Lung microvascular endothelial cell (primary cell): ENCODE measurements around the gene ATP6V1G1. TPM values are rescaled to one million over a fixed set of nuclear protein-coding genes. Genes with fewer than 3 reads are reported as not detected.
"Not testable (repeated sequence)": the region's sequence is repeated elsewhere in the genome, so short reads cannot be mapped to it uniquely, and the experiment has no call there.

Source experiments
- DNase-seq, 2 donors: peaks; one replicate each; pipeline versions ENCODE4 v3.0.0 to v3.0.0-alpha.2; 2010; ENCODE audit warnings: low read depth in 2 of 2
- total RNA-seq: library from RNA; depleted of rRNA; stranded (reverse); fragments of >200 nt; gene quantifications from 2 replicates; pipeline ENCODE4 v1.2.1, GENCODE V29; 2014

Gene ATP6V1G1
- total RNA-seq, result 85.9 and 119 TPM in 2 replicates

DNA sequence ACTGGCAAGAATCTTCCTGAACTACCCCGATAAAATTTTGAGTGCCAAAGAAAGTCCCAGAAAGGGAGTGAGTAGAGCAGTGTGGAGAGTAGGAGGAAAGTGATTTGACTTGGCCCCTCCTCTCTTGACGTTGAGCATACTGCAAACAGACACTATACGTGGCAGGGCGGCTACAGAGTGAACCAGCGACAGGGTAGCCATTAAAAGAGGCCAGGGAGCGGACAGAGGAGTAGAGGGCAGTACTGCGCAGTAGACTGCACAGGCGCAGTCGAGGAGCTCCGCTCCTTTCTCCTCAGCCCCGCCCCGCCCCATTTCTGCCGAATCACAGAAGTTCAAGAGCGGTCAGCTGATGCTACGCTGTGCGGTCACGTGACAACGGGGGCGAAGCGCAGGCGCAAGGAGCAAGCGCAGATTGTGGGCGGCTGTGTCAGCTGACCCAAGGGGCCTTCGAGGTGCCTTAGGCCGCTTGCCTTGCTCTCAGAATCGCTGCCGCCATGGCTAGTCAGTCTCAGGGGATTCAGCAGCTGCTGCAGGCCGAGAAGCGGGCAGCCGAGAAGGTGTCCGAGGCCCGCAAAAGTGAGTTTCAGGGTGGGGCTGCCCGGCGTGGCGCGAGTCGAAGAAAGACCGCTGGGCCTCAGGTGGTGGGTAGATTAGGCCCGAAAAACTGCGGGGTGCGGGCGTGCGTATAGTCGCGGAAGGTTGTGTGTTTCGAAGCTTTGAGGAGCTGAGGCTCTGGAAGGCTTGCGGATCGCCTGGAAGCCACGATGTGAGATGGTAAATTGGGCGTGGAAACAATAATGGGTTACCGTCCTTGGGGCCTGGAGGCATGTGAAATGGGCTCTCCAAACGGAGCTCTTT is at the start of gene ATP6V1G1:
Gene ATP6V1G1 (plus strand): TSS at position 425 of the 858 bp plus-strand sequence. CDS start 70 bp downstream, at position 495.
- peak; percentile 99 for DNase-seq

DNA sequence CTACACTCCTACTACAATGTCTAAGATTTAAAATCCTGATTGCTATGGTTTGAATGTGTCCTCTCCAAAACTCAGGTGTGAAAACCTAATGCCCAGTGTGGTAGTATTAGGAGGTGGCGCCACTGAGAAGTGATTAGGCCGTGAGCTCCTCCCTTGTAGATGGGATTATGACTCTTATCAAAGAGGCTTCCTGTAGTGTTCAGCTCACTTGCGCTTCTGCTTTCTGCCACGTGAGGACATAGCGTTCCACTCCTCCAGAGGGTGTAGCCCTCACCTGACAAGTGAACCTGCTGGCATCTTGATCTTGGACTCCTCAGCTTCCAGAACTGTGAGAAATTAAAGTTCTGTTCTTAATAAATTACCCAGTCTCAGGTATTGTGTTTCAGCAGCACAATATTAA is 49.3 kb upstream of the ATP6V1G1 start:
- peak; percentile 5 to 21 for DNase-seq

- no peak for DNase-seq
Measured at GRCh38 chr9:114539701-114540380, 47.7 kb upstream of the ATP6V1G1 start.

DNA sequence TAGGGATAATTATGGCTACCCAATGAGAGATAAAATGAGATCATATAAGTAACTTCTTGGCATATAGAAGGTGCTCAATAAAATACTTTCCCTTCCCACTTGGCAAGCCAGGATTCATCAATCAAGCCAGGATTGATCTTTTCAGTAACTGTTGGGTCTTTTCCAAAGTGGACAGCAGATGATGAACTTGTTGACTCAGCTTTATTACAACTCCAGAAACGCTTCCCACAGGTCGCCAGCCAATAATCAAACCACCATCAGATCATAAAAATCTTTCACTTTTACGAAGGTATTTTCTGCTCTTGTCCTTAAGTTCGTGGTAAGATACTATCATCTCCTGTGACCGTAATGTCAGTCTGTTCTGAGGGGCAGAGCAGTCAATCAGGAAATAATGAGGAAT is 42.5 kb upstream of the ATP6V1G1 start:
- no peak for DNase-seq

DNA sequence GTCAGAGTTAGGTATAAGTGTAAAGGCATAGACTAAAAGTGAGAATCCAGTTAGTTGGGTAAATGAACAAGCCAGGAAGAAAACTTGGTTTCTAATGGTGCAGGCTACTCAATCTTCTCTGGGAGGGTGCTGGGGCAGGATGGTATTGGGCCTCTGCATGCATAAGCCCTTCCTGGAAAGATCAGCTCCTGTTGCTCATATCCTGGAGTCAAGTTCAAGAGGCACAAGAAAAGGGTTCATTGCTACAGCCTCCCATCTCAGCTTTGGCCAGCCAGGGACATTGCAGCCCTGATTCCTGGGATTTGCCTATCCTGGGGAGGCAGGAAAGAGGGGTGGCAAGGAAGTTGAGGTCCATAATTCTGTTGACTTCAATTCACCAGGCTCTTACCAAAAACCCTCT is 40.7 kb upstream of the ATP6V1G1 start:
- DNase-seq, result peak in 1 of 2 donors; percentile 79

GRCh38 chr9:114549697-114550330 is 37.8 kb upstream of the ATP6V1G1 start:
- DNase-seq, result no peak

DNA sequence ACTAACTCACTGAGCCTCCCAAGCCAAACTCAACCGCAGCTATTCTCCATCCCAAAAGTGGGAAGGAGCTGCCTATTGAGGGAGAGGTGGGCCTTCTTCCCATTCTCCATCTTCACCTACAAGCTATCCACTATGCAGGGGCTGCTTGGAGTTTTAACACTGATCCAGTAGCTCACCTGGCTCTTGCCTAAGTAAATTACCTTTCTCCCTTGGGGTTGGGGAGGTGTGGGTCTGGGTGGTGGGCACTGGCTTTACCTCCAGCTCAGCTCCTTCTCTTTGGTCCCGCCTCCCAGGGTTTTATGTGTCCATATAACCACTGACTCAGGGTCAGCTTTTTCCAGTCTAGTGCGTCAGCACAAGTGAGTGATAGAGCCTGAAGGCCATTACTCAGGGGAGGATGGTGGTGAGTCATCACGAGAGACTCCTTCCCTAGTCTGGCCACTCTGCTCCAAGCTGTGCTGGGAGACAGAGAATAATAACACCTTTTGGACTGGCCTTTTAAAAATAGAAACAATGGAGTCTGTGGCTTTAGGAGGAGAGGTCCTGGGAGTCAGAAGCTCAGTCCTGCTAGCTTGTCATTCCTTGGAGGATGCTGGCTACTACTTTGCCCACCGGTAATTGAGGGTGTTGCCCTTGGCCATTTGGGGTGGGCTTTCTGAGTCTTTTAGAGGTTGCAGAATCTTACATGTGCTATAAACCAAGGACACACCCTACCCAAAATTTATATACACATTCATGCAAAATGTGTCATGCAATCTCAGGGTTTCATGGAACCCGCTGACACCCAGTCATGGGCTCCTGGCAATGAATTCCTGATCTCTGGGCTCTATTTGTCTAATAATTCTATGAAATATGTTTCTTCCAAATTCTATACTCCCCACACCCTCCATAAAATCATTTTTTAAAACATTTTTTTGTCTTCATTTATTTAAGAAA is 35.6 kb upstream of the ATP6V1G1 start:
- DNase-seq, result peak; percentile 13 to 98

DNA sequence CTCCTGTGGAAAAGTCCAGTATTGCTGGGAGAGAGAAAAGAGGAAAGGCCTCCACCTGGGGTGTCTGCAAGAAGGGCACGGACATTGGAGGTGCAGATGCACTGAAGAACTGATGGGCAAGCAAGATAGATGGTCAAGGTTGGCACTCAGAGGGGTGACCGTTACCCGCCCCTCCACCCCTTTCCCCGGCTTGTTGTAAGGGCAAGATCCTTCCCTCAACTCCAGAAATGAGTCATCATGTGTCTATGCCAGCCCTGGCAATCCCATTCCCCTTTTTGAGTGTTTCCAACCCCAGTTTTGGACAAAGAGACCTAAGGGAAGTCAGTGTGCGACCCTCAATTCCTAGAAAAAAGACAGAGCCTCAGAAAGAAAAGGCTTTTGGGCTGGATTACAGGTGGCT is 34.9 kb upstream of the ATP6V1G1 start:
- peak in 1 of 2 donors; percentile 28 for DNase-seq

- DNase-seq, result no peak
Measured at GRCh38 chr9:114553202-114553601, 34.4 kb upstream of the ATP6V1G1 start.

- no peak for DNase-seq
Measured at GRCh38 chr9:114555696-114556095, 31.9 kb upstream of the ATP6V1G1 start.

DNA sequence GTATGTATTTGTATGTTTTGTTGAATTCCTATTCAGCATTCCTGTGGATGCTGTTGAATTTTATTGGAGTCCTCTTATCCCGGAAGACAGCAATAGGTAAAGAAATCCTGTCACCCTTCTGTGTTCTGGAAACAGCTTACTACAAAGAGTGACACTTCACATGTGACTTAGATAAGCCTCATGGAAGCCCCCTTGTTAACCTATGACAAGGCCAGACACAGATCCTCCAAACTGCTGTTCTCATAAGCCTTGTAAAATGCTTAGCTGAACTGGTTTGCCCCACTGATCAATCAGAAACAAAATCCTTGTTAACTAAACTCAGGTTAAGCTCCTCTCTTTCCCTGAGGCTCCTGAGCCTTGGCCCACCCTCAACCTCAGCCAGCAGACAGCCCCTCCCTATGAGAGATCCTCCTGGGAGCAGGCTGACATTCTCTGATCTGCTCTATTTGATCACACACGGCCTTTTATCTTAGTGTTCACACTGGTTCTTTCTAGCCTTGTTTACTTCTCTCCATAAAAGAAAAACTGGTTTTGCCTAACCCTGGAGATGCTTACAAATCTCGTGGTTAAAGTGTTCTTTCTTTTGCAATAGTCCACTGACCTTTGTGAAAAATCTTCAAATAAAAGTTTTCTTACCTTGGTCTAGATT is 29.4 kb upstream of the ATP6V1G1 start:
- no peak for DNase-seq

DNA sequence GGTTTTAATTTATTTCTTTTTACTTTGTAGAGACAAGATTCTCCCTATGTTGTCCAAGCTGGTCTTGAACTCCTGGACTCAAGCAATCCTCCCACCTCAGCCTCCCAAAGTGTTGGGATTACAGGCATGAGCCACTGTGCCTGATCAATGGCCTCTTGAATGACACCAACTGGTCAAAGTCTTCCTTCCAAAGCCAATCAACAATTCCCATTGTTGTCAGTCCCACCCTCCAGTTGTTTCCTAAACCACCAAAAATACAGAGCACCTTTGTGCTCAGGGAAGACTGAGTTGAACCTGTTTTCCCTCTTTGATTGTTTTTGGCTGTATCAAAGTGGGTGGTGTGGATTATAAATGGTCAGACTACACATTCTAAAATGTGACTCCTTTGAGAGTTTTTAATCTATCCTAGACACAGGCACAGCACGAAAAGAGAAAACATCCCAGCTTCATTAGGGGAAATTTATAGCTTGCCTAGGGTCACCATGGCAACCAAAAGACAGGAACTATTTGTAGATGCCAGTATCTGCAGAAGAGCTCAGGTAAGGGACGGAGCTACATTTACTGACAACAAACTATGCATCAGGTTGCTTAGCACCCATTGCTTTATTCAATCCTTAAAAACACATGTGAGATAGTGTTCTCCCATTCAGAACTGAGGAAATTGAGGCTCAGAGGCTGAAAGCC is 27.6 kb upstream of the ATP6V1G1 start:
- no peak for DNase-seq

GRCh38 chr9:114560956-114561355 is 26.6 kb upstream of the ATP6V1G1 start:
- DNase-seq, result no peak

DNA sequence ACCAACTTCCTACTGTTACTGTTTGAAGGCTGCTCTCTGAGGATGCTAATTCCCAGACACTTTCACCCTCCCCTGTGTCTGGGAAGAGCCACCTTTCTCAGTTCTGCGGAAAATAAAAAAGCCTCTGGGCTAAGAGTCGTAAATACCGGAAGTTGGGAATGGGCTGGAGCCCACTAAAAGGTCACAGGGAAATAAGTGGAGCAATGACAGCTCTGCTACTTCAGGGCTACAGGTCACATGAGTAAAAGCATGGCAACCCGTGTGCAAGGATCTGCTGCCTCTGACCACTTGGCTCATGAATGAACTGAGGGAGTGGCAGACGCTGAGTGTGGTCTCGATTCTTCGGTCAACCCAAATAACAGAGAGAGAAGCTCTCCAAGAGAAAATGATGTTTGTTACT is 25.8 kb upstream of the ATP6V1G1 start:
- no peak for DNase-seq

DNA sequence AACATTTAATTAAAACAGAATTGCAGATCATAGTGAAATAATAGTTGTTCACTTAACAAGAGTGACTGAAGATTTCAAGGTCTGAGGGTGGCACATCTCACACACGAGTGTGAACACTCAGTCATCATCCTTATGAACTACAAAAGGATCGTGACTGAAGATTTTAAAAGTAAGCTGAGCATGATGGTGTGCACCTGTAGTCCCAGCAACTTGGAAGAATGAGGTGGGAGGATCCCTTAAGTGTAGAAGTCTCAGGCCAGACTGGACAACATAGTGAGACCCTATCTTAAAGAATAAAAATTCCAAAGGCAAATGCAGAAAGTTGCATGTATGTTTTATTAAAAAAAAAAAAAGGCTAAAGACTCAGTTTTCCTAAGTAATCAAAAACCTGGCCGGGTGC is 22.4 kb upstream of the ATP6V1G1 start:
- DNase-seq, result no peak

DNA sequence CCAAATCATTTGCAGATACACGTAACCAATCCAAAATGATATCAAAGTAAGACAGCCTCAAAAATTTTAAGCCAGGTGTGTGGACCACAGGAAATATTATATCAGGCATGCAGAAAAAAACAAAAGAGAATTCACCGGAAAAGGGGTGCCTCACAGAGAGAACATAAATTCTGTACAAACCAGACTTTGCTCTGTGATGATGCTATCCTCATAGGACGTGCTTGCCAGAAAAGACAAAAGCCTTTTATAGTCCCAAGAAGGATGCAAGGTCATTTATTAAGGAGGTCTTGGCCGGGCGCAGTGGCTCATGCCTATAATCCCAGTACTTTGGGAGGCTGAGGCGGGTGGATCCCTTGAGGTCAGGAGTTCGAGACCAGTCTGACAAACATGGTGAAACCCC is 16.8 kb upstream of the ATP6V1G1 start:
- DNase-seq, result no peak

DNA sequence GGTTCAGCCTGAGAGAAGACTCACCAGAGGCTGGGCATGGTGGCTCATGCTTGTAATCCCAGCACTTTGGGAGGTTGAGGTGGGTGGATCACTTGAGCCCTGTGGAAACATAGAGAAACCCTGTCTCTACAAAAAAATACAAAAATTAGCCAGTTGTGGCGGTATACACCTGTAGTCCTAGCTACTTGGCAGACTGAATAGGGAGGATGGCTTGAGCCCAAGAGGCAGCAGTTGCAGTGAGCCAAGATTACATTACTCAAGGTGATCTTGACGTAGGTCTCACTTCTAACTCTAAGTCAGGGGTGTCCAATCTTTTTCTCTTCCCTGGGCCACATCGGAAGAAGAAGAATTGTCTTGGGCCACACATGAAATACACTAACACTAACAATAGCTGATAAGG is 16.2 kb upstream of the ATP6V1G1 start:
- no peak for DNase-seq

- DNase-seq, result no peak
Measured at GRCh38 chr9:114572199-114572598, 15.4 kb upstream of the ATP6V1G1 start.

GRCh38 chr9:114574438-114574837 is 13.1 kb upstream of the ATP6V1G1 start:
- no peak for DNase-seq

GRCh38 chr9:114576779-114577178 is 10.8 kb upstream of the ATP6V1G1 start:
- DNase-seq, result not testable (repeated sequence)
